ENCODE measurements around the gene TNFRSF8.
A peak's percentile ranks its signal among the peaks of the same experiment; 100 is the strongest.
"Not testable (repeated sequence)": the region's sequence is repeated elsewhere in the genome, so short reads cannot be mapped to it uniquely, and the experiment has no call there.

The TNFRSF8 gene

DNA sequence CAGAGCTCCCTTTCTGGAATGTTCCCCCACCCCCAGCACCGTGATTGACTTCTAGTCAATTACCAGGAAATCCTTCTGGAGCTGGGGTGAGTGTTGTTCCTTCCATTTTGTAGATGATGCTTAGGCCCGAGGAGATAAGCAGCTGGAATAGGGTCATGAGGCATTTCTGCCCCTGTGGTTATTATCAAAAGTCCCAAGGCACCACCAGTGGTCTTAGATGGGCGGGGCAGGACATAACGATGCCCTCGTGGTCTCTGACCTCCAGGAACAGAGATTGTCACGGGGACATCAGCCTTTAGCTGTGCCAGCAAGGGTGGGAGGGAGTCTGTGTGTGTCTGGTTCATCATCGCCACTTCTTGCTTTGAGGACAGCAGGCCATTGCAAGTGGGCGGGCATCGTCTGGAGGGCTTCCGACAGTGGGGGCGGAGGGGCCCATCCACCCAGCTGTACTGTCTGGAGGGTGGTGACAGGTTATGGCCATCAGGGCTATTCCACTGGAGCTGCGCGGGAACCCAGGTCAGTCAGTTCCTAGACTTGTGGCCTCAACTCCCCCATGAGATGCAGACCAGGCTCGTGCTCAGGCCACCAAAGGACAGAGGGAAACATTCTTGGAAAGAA is 22.6 kb downstream of the TNFRSF8 start:
- DNase-seq (ENCODE audit: low read depth in 2 of 2): no peak

DNA sequence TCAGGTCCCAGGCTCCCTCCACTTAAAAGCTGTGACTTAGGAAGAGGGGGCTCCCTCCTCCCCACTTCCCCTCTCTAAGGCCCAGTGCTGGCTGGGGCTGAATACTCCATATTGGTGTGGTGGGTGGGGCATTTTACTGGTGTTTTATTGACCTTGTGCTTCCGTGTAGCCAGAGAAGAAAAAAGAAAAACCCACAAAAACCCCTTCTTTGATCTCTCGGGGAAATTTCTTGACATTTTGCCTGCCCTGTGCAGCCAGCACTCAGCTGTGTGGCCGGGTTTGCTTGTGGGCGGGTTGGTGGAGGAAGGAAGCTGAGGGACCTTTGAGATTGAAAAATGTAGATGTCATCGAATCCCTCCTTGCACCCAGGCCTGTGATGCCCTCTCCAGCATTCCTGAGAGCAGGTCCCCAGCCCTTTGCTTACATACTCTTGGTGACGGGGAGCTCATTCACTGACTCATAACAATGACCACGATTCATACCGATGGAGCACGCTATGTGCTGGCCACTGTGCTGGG is 24.8 kb downstream of the TNFRSF8 start:
- peak in 1 of 2 donors; percentile 38 for DNase-seq (ENCODE audit: low read depth in 2 of 2)

DNA sequence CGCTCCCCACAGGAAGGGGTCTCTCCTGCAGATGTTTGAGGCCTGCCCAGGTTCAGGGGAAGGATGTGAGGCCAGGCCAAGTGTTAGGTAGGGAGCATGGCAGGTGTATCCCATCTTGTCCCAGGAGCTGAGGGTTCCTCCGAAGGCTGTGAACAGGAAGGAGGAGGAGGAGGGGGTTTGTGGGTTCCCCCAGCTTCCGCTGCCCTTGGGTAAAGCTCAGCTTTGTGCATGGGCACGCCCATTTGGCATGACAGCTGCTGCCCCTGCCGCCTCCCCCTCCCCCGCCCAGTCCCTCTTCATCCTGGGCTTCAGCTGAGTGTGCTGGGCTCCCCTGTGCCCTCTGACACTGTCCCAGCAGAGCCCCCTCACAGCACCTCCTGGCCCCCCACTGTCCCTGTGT is 25.5 kb downstream of the TNFRSF8 start:
- no peak for DNase-seq (ENCODE audit: low read depth in 2 of 2)

DNA sequence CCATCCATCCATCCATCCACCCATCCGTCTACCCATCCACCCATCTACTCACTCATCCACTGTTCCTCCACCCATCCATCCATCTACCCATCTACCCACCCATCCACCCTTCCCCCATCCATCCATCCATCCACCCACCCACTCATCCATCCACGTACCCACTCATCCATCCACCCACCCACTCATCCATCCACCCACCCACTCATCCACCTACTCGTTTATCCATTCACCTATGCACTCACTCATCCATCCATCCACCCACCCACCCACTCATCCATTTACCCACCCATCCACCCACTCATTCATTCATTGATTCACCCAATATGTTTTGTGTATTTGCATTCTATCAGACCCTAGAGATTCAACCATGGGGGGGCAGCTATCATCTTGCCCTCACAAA is 27.2 kb downstream of the TNFRSF8 start:
- DNase-seq (ENCODE audit: low read depth in 2 of 2): no peak

DNA sequence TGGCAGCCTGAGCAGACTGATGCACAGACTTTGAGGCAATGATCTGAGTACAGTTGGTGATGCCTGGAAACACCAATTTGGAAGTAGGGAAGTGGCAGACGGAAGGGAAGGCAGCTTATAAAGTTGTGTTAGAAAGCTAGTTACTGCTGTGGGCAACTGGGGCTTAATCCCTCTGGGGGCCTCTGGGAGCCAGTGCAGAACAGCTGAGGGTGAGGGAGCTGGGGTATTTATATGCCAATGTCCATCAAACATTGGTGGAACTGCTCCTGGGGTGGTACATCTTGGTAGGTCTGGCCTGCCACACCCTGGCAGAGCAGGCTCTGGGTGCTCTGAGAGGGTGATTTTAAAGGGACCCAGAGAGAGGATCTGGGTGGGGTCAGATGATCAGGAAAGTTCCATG is 28.1 kb downstream of the TNFRSF8 start:
- no peak for DNase-seq (ENCODE audit: low read depth in 2 of 2)

DNA sequence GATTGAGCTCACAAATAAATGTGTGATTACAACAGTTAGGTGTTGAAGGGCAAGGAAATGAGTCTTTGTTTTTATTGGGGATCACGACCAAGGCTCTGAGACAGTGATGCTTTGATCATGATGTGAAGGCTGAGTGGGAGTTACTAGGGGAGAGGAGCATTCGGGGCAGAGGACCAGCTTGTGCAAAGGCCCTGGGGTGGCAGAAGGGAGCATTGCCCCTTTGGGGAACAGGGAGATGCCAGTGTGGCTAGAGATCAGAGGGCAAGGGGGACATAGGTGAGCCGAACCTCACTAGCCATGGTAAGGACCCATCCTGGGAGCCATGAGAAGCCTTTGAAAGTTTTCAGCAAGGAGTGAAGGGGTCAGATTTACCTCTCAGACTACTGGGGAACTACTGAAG is 31.1 kb downstream of the TNFRSF8 start:
- no peak for DNase-seq (ENCODE audit: low read depth in 2 of 2)

DNA sequence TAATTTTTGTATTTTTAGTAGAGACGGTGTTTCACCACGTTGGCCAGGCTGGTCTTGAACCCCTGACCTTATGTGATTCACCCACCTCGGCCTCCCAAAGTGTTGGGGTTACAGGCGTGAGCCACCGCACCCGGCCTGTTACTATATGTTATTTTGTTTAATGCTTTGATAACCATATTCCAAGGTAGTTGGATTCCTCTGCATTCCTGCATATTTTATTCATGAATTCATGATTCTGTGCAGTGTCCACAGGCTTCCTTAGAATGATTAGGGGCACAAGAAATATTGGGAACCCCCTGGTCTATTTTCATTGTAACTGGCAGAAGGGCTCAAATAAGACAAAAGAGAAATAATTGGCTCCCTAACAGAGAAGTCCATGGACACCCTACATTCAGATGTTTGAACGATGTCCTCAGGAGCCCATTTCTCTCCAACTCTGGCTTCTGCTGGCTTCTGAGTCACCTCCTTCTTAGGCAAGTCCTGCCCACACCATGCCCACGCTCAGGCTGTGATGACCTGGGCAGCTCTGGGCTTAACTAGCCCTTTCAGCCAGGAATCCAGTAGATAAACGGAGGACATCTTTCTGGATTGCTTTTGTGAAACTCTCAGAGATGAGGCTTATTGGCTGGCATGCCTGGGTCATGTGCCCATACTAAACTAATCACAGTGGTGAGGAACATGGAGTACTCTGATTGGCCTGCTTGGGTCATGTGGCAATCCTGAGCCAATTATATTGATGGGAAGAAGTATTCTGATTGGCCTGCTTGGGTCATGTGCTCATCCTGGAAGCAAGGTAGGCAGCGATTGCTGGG is 32.6 kb downstream of the TNFRSF8 start:
- no peak for DNase-seq (ENCODE audit: low read depth in 2 of 2)

DNA sequence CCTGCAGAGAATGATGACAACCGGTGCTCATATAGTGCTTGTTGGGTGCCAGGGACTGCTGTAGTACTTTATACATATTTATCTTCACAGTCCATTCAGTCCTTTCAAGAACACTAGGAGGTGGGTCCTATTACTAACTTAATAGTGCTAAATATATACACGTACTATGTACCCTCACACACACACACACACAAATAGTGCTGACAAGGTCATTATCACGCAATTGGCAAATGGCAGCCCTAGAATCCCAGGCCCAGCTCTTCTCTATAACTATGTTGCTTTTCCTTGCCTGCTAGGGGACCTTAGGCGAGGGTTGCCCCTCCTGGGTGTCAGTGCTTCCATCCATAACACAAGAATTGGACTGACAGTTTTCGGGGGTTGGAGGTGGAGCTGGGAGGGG is 33.5 kb downstream of the TNFRSF8 start:
- DNase-seq (ENCODE audit: low read depth in 2 of 2): no peak

DNA sequence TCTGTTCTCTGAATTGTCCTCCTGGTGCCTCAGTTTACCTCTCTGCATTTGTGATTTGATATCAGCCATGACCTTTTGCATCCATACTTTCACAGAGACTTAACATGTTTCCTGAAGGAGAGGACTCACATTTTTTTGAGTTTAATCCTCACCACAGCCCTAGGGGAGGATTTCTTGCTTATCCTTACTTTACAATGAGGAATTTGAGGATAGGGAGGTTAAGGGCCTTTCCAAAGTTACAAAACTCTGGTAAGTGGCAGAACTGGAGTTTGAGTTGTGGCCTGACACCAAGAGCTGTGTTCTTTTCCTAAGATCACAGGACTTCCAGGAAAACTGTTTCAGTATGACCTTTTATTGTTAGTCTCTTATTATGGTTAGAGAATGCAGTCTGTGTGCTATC is 34.2 kb downstream of the TNFRSF8 start:
- DNase-seq (ENCODE audit: low read depth in 2 of 2): no peak

DNA sequence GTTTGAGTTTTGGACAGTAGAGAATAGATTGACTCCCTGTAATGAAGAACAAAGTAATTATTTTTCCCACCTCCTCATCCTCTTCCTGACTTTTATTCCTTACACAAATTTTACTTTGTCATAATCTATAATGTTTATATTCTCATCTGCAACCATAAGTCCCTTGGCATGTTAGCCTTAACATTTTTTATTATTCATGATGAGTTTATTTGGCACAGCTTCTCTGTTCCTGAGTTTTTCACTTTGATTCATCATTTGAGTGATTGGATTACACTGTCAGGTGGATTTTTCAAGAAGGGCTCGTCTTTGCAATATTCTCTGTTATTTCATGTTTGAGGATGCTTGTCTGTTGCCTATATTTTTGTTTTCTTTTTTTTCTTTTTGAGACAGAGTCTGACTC is 35.7 kb downstream of the TNFRSF8 start:
- DNase-seq (ENCODE audit: low read depth in 2 of 2): no peak

DNA sequence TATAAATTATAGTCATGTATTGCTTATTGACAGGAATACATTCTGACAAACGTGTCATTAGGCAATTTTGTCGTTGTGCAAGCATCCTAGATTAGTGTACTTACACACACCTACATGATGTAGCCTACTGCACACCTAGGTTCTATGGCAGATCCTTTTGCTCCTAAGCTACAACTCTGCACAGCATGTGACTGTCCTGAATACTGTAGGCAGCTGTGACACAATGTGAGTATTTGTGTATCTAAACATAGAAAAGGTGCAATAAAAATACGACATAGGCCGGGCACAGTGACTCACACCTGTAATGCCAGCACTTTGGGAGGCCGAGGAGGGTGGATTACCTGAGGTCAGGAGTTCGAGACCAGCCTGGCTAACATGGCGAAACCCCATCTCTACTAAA is 36.5 kb downstream of the TNFRSF8 start:
- DNase-seq (ENCODE audit: low read depth in 2 of 2): no peak

DNA sequence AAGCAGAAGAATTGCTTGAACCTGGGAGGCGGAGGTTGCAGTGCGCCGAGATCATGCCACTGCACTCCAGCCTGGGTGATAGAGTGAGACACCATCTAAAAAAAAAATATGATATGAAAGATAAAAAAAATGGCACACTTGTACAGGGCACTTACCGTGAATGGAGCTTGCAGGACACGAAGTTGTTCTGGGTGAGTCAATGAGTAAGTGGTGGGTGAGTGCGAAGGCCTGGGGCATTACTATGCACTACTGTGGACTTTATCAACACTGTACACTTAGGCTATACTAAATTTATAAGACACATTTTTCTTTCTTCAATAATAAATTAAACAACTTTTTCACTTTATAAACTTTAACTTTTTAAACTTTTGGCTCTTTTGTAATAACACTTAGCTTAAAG is 37.0 kb downstream of the TNFRSF8 start:
- DNase-seq (ENCODE audit: low read depth in 2 of 2): no peak

DNA sequence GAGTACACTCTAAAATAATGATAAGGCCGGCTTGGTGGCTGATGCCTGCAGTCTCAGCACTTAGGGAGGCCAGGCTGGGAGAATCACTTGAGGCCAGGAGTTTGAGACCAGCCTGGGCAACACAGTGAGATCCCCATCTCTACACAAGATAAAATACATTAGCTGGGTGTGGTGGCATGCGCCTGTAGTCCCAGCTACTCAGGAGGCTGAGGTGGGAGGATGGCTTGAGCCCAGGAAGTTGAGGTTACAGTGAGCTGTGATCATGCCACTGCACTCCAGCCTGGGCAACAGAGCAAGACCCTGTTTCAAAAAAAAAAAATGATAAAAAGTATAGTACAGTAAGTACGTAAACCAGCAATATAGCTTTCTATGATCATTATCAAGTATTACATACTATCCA is 38.0 kb downstream of the TNFRSF8 start:
- not testable (repeated sequence) for DNase-seq (ENCODE audit: low read depth in 2 of 2)

DNA sequence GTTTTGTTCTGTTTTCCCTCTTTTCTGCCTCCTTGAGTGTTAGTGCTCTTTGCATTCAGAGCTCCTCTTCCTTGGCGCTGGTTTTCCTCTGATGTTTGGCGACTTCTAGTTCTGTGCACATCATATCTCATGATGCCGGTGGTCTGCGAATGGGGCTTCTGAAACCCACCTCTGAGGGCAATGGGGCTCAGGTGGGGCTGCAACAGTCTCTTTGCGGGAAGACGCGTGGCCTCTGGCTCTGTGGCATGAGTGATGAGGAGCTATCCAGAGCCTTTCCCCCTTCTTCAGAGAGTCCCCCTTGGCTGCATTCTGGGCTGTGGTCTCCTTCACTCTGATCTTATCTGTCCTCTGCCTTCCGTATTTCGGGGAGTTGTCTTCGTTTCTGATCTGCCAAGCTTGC is 39.0 kb downstream of the TNFRSF8 start:
- DNase-seq (ENCODE audit: low read depth in 2 of 2): no peak

DNA sequence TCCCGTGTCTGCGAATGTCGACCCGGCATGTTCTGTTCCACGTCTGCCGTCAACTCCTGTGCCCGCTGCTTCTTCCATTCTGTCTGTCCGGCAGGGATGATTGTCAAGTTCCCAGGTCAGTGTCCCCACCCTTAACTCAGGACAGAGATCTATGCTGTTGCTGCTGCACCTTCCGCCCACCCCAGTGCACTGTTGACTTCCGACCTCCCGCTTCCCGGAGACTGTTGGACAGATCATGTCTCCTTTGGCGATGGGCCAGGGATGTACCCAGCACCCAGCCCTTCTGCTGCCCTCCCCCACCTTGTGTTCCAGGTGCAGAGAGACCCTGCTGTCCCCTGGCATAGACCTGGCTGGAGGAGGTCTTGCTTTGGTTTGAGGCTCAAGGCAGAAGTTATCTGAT is 41.3 kb downstream of the TNFRSF8 start:
- DNase-seq (ENCODE audit: low read depth in 2 of 2): no peak

DNA sequence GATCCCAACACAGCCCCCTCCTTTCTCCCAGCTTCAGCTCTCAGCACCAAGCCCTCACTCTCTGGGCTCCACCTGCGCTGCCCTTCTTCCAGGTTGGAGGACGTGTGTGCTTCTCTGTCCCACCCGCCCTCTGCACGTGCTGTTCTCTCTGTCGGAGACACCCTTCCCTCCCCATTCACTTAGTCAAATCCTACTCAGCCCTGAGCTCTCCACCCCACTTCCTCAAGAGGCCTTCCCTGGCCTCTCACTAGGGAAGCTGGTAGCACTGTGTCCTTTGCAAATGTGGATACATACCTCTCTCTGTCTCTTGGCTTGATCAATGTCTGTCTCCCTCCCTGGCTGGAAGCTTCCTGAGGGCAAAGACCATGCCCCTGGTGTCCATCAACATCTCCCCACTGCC is 43.0 kb downstream of the TNFRSF8 start:
- DNase-seq (ENCODE audit: low read depth in 2 of 2): no peak

DNA sequence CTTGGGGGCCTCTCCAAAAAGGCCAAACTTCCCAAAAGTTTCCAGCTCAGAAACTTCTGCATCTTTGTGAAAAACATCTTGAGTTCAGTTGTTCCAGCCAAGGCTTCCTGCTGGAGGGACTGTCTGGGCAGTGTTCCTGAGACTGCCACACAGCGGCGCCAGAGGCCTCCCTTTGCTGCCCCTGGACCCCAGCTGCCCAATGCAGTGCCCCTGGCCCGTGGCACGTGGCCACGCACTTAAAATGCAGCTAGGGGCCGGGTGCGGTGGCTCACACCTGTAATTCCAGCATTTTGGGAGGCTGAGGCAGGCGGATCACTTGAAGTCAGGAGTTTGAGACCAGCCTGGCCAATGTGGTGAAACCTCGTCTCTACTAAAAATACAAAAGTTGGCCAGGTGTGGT is 43.8 kb downstream of the TNFRSF8 start:
- not testable (repeated sequence) for DNase-seq (ENCODE audit: low read depth in 2 of 2)

DNA sequence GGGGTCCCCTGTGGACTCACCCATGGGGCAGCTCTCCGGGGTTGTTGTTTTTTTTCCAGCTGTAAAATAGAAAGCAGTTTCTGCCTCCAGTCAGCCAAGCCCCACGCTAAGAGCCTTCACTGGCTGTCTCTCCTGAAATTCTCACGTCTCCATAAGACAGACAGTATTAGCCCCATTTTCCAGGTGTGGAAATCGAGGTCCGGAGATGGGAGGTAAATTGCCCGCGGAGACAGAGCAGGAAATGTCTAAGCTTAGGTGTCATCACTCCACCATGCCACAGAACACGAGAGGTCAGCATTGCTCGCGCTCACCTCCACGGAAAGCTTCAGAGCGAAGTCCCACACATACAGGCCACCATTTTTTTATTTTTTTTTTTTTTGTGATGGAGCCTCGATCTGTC is 44.6 kb downstream of the TNFRSF8 start:
- DNase-seq (ENCODE audit: low read depth in 2 of 2): no peak

DNA sequence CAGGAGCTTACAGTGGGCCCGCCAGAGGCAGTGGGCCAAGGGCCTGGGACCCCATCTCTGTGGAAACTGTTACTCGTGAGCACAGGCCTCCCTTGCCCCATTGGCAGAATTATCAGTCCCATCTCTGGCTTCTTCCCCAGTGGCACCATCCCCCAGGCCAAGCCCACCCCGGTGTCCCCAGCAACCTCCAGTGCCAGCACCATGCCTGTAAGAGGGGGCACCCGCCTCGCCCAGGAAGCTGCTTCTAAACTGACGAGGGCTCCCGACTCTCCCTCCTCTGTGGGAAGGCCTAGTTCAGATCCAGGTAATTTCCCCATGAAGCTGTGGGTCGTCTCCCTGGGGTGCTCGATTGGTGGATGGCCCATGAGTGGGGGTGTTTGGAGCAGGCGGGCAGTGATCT is 46.8 kb downstream of the TNFRSF8 start:
- no peak for DNase-seq (ENCODE audit: low read depth in 2 of 2)

DNA sequence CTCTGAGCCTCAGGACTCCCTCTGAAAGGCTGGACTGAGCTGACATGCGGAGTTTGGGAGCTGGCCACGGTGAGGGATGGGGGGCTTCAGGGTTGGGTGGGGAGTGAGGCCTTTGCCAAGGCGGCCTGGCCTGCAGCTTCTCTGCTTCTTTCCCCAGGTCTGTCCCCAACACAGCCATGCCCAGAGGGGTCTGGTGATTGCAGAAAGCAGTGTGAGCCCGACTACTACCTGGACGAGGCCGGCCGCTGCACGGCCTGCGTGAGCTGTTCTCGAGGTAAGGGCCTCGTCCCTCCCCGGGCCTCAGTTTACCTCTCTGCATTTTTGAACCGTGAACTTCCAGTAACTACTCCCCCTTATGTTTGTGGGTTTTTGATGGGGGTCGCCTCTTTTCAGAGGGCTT is 48.6 kb downstream of the TNFRSF8 start:
- DNase-seq (ENCODE audit: low read depth in 2 of 2): no peak

DNA sequence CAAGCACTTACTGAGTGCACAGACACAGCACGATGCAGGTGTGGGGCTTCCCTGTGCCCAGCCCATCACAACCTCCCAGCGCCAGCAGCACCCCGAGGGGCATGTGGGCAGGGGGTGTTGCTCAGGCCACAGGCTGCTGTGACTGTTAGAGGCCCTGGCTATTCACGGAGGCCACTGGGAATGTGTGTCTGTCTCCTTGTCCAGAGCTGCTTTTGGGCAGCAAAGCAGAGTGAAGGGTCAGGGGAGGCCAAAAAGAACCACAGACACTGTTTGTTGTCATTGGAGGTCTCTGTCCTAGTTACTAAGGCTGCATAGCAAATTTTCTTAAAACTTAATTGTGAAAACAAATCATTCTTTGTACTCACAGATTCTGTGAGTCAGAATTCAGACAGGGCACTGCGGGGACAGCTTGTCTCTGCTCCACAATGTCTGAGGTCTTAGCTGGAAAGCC is 49.6 kb downstream of the TNFRSF8 start:
- DNase-seq (ENCODE audit: low read depth in 2 of 2): no peak

DNA sequence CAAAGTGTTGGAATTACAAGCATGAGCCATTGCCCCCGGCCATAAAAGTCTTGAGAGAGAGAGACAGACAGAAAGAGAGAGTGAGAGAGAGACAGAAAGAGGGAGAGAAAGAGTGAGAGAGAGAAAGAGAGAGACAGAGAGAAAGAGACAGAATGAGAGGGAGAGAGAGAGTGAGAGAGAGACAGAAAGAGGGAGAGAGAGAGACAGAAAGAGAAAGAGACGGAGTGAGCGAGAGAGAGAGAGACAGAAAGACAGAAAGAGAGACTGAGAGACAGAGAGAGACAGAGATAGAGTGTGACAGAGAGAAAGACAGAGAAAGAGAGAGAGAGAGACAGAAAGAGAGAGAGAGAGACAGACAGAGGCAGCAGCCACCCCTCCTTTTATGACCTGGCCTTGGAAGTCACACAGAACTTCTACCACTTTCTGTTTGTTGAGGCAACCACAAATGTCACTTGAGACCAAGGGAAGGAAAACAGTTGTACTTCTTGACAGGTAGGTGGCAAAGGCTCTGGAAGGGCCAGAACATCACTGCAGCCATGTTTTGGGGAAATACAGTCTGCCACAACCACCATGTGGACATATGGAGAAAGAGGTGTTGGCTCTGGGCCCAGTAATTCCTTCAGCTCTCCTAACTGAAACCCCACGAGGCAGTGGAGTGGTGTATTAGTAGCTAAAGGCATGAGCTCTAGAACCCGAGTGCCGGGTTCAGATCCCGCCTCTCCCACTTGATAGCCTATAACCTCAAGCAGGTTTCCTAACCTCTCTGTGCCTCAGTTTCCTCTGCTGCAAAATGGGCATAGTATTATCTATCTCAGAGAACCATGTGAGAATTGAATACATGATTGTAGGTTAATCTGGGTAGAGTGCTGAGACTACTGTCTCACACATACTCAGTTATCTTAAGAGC is 50.6 kb downstream of the TNFRSF8 start:
- no peak for DNase-seq (ENCODE audit: low read depth in 2 of 2)
